A673 (cell line): ENCODE measurements around the gene ATRNL1. TPM values are rescaled to one million over a fixed set of nuclear protein-coding genes. Genes with fewer than 3 reads are reported as not detected.

Experiments used
- BruUV-seq: library from RNA; stranded (reverse); fragments of 400-500 nt; replicated peaks from 2 replicates; lab custom pipeline; 2021; lab: Mats Ljungman, UMichigan
- CTCF ChIA-PET: fragments of 300-600 bp; sonication (Branson Sonifier 250); formaldehyde crosslinking; loops from one replicate; lab custom pipeline; 2022; ENCODE audit warnings: antibody characterized with exemption; lab: Charles Lee
- POLR2A ChIA-PET: fragments of 300-600 bp; sonication (Branson Sonifier 250); formaldehyde crosslinking; loops from one replicate; lab custom pipeline; 2022; ENCODE audit warnings: antibody characterized with exemption; ENCODE audit not compliant: low non-redundant PET; lab: Charles Lee
- DNase-seq: peaks from one replicate; pipeline ENCODE4 v3.0.0-alpha.2; 2015; ENCODE audit warnings: low spot score
- H3K27ac ChIP-seq: fragments of 200-600 bp; sonication (generic); 2 replicates; pipeline ENCODE4 v1.5.1; 2016; ENCODE audit warnings: mixed run types, low read depth, mild to moderate bottlenecking, mixed read lengths, antibody characterized with exemption, low read length; ENCODE audit not compliant: poor library complexity, severe bottlenecking
- H3K27me3 ChIP-seq: fragments of 200-600 bp; sonication (generic); replicated peaks from 2 replicates; pipeline ENCODE4 v1.6.1; 2017; ENCODE audit warnings: mixed run types, low read depth, mild to moderate bottlenecking, mixed read lengths, antibody characterized with exemption, low read length; ENCODE audit not compliant: insufficient read depth, poor library complexity
- H3K36me3 ChIP-seq: fragments of 200-600 bp; sonication (generic); 2 replicates; pipeline ENCODE4 v1.6.1; 2016; ENCODE audit warnings: mixed run types, mild to moderate bottlenecking, mixed read lengths, antibody characterized with exemption, low read length; ENCODE audit not compliant: insufficient read depth, poor library complexity, severe bottlenecking
- H3K4me1 ChIP-seq: fragments of 200-600 bp; sonication (generic); 2 replicates; pipeline ENCODE4 v1.6.1; 2017; ENCODE audit warnings: mixed run types, mild to moderate bottlenecking, mixed read lengths, antibody characterized with exemption, low read length; ENCODE audit not compliant: insufficient read depth, poor library complexity, severe bottlenecking
- H3K4me3 ChIP-seq: fragments of 200-600 bp; sonication (generic); 2 replicates; pipeline ENCODE4 v1.5.1; 2016; ENCODE audit warnings: low read depth, mixed run types, mild to moderate bottlenecking, mixed read lengths, low read length; ENCODE audit not compliant: poor library complexity, severe bottlenecking
- H3K9me3 ChIP-seq: fragments of 200-600 bp; sonication (generic); 2 replicates; pipeline ENCODE4 v1.6.1; 2016; ENCODE audit warnings: mixed run types, low read depth, mild to moderate bottlenecking, mixed read lengths, antibody characterized with exemption, low read length; ENCODE audit not compliant: poor library complexity, severe bottlenecking
- EZH2 ChIP-seq: fragments of 200-600 bp; sonication (generic); IDR thresholded peaks from 2 replicates; pipeline ENCODE4 v1.6.1; 2017; ENCODE audit warnings: borderline replicate concordance, low read depth, mild to moderate bottlenecking, mixed read lengths, antibody characterized with exemption, low read length; ENCODE audit not compliant: poor library complexity, severe bottlenecking
- intact Hi-C: fragments of 100-400 bp; cut with micrococcal nuclease; formaldehyde crosslinking; loops from one replicate; pipeline ENCODE4 v1.10.0; 2022; ENCODE audit not compliant: unreplicated experiment
- total RNA-seq: library from RNA; stranded (reverse); gene quantifications from 2 replicates; pipeline ENCODE4 v1.2.3, GENCODE V29; 2021
- TF ChIP-seq, protein P1 (sequence below): fragments of 300-800, 200-600 bp; sonication (generic); conservative IDR thresholded peaks from 2 replicates; pipeline ENCODE4 v1.5.1; 2017; ENCODE audit warnings: low read depth, mild to moderate bottlenecking, antibody characterized with exemption, low read length, moderate library complexity, mixed read lengths

Gene ATRNL1
- total RNA-seq, 1 experiment from 2014 or later, result 3.0 TPM

DNA sequence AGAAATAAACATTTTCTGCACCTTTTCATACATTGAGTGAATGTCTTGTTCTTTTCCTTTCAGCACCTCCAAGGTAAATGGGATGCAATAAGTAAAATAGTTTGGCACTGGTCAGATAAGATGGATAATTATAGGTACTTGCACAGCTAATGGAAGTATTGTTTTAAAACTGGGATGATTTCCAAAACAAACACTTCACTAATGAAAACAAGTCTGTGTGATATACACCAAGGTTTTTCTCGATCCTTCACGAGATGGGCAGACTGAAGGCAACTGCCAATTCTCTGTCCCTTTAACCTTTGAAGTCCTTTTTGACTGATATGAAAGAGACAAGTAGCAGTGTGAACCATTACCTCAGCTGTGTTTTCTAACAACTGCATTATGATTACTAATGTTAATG lies 756.0 kb downstream of the ATRNL1 start:
- BruUV-seq, result no TSS peak
- no peak for DNase-seq
- intact Hi-C loops, result no loop called here
- H3K27ac ChIP-seq, result no peak overlapping the region
- TF ChIP-seq, protein P1, sequence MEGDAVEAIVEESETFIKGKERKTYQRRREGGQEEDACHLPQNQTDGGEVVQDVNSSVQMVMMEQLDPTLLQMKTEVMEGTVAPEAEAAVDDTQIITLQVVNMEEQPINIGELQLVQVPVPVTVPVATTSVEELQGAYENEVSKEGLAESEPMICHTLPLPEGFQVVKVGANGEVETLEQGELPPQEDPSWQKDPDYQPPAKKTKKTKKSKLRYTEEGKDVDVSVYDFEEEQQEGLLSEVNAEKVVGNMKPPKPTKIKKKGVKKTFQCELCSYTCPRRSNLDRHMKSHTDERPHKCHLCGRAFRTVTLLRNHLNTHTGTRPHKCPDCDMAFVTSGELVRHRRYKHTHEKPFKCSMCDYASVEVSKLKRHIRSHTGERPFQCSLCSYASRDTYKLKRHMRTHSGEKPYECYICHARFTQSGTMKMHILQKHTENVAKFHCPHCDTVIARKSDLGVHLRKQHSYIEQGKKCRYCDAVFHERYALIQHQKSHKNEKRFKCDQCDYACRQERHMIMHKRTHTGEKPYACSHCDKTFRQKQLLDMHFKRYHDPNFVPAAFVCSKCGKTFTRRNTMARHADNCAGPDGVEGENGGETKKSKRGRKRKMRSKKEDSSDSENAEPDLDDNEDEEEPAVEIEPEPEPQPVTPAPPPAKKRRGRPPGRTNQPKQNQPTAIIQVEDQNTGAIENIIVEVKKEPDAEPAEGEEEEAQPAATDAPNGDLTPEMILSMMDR, result no peak
- TF ChIP-seq EZH2, result no peak
- H3K27me3 ChIP-seq, result no peaks in the 10 kb centered on the region
- no peaks in the 10 kb centered on the region for H3K9me3 ChIP-seq
- POLR2A ChIA-PET, result no interaction called here
- CTCF ChIA-PET, result no interaction called here
- no peak overlapping the region for H3K4me3 ChIP-seq
- no peaks in the 10 kb centered on the region for H3K36me3 ChIP-seq
- H3K4me1 ChIP-seq, result peaks cover 6% of the 10 kb centered on the region

DNA sequence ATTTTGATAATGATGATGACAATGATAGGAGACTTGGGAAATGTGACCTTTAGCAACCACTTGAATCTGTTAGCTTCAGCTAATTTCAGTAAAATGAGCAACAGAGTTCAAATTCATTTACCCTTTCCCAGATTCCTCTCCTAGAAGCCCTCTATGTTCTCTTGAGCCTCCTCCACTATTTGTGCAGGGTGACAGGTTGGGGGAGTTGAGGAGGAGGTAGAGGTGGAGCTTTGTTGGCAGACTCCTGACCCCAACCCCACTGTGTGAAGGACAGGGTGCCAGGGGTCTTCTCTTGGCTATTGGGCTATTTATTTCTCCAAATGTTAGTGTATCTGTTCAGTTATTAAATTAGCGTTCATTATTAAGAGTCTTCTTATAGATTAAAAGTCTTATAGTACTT lies 757.5 kb downstream of the ATRNL1 start:
- CTCF ChIA-PET, result no interaction called here

DNA sequence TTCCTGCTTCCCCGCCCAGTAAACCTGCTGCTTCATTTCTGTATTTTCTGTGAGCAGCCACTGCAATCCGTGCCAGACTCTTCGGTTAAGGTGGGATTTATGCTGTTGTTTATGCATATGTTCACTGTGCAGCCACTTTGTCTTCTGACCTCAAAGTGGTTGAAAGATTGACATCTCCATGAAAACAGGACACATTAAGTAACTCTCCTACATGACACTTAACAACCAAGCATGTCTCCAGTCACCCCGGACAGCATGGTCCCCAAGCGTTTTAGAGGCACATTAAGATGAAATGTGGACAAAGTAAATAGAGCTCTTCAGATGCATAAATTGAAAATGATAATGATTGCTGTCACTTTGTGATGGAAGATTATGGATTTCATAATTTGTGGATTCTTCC lies 758.5 kb downstream of the ATRNL1 start:
- H3K9me3 ChIP-seq, result no peaks in the 10 kb centered on the region
- intact Hi-C loops, result no loop called here
- BruUV-seq, result no TSS peak
- no peak for DNase-seq
- no peak overlapping the region for H3K4me3 ChIP-seq
- H3K4me1 ChIP-seq, result no peaks in the 10 kb centered on the region
- H3K27me3 ChIP-seq, result no peaks in the 10 kb centered on the region
- POLR2A ChIA-PET, result no interaction called here
- TF ChIP-seq, protein P1, result no peak
- TF ChIP-seq EZH2, result no peak
- no peak overlapping the region for H3K27ac ChIP-seq
- CTCF ChIA-PET, result no interaction called here
- no peaks in the 10 kb centered on the region for H3K36me3 ChIP-seq

More for the DNA sequence above, 757.5 kb downstream of the ATRNL1 start:
- POLR2A ChIA-PET, result no interaction called here
- no peak overlapping the region for H3K27ac ChIP-seq
- no TSS peak for BruUV-seq
- H3K27me3 ChIP-seq, result no peaks in the 10 kb centered on the region
- H3K36me3 ChIP-seq, result no peaks in the 10 kb centered on the region
- no peak overlapping the region for H3K4me3 ChIP-seq
- no peak for TF ChIP-seq EZH2
- TF ChIP-seq, protein P1, result no peak
- peaks cover 6% of the 10 kb centered on the region for H3K4me1 ChIP-seq
- no peak for DNase-seq
- intact Hi-C loops, result no loop called here
- H3K9me3 ChIP-seq, result no peaks in the 10 kb centered on the region
